ENCODE data around the gene GNAO1.

GNAO1 gene

GRCh38 chr16:56360117-56361008 lies 169.1 kb downstream of the GNAO1 start:
- H3K36me3 ChIP-seq (ENCODE audit: control insufficient read depth in 2 of 2, insufficient read depth in 1 of 2, low read length in 2 of 2): peaks cover 0 to 47% of the 10 kb centered on the region in 2 experiments; a peak in 2 of 3 replicates
- no peaks in the 10 kb centered on the region for H3K9me3 ChIP-seq (ENCODE audit: control insufficient read depth, insufficient read depth, low read depth, low read length)
- peaks cover 4% of the 10 kb centered on the region for H3K4me1 ChIP-seq (ENCODE audit: control insufficient read depth, insufficient read depth, low read length)
- POLR2A ChIA-PET: interaction anchor here (1.3 kb wide), 1 partner anchor 22 kb away, joined by 3 read pairs; no protein-coding TSS in a partner anchor
- CTCF ChIA-PET: no interaction called here
- no peak overlapping the region for H3K27ac ChIP-seq (ENCODE audit: extremely low read depth, low read depth, low read length)
- no peak overlapping the region for H3K4me3 ChIP-seq (ENCODE audit: low read depth, low read length)
- 0 out of 2 replicates have a peak, but pooled peaks have one; percentile 39 for TF ChIP-seq ZNF449 (tag by site-specific recombination; IDR thresholded peaks at IDR 0.05)
- TF ChIP-seq ZNF639 (tag by site-specific recombination; IDR thresholded peaks at IDR 0.05): no peak

DNA sequence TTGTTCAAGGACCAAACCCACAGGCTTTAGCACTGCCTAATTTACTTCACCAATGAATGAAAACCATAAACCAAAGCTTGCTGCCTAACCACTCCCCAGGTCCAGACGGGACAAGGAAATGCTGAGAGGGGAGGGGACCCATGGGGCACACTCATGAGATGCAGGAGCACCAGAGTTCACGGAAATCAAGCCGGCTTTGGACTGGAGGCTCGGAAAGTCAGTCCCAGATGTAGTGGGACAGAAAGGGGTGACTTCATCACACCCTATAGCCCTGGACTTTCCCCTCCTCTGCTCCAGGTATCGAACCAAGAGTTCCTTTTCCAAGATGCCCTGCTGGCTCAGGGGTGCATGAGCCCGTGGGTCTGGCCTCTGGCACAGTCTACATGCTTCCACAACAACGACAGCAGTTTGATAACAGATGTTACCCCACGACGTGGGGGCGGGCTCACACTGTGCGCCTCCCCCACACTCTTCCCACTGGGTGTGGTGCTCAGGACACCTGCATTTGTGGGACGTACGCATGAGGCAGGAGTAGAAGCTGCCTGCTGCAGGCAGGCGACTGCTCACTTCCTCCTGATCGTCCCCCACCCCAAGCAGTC lies 170.9 kb downstream of the GNAO1 start:
- peaks cover 0 to 60% of the 10 kb centered on the region in 2 experiments for H3K36me3 ChIP-seq (ENCODE audit: control insufficient read depth in 2 of 2, insufficient read depth in 1 of 2, low read length in 2 of 2)
- TF ChIP-seq ZNF157 (tag by site-specific recombination; IDR thresholded peaks at IDR 0.05): no peak
- TF ChIP-seq ZNF223 (tag by site-specific recombination; IDR thresholded peaks at IDR 0.05): no peak
- no peak for TF ChIP-seq ZNF184 (tag by site-specific recombination; IDR thresholded peaks at IDR 0.05)
- peak; percentile 70 for TF ChIP-seq EGR2 (tag by site-specific recombination; IDR thresholded peaks at IDR 0.05; ENCODE audit: low read depth)
- no peak for TF ChIP-seq ZNF624 (tag by site-specific recombination; IDR thresholded peaks at IDR 0.05)
- TF ChIP-seq PRDM2 (tag by site-specific recombination; IDR thresholded peaks at IDR 0.05; ENCODE audit: borderline replicate concordance): no peak
- TF ChIP-seq, protein P1, sequence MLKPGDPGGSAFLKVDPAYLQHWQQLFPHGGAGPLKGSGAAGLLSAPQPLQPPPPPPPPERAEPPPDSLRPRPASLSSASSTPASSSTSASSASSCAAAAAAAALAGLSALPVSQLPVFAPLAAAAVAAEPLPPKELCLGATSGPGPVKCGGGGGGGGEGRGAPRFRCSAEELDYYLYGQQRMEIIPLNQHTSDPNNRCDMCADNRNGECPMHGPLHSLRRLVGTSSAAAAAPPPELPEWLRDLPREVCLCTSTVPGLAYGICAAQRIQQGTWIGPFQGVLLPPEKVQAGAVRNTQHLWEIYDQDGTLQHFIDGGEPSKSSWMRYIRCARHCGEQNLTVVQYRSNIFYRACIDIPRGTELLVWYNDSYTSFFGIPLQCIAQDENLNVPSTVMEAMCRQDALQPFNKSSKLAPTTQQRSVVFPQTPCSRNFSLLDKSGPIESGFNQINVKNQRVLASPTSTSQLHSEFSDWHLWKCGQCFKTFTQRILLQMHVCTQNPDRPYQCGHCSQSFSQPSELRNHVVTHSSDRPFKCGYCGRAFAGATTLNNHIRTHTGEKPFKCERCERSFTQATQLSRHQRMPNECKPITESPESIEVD (tag by site-specific recombination; IDR thresholded peaks at IDR 0.05): no peak
- peak; percentile 73 for TF ChIP-seq ZFHX2 (tag by site-specific recombination; conservative IDR thresholded peaks at IDR 0.05)
- TF ChIP-seq ZNF155 (tag by site-specific recombination; IDR thresholded peaks at IDR 0.05): no peak
- TF ChIP-seq, protein P2, sequence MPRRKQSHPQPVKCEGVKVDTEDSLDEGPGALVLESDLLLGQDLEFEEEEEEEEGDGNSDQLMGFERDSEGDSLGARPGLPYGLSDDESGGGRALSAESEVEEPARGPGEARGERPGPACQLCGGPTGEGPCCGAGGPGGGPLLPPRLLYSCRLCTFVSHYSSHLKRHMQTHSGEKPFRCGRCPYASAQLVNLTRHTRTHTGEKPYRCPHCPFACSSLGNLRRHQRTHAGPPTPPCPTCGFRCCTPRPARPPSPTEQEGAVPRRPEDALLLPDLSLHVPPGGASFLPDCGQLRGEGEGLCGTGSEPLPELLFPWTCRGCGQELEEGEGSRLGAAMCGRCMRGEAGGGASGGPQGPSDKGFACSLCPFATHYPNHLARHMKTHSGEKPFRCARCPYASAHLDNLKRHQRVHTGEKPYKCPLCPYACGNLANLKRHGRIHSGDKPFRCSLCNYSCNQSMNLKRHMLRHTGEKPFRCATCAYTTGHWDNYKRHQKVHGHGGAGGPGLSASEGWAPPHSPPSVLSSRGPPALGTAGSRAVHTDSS (tag by site-specific recombination; IDR thresholded peaks at IDR 0.05): no peak
- TF ChIP-seq, protein P3, sequence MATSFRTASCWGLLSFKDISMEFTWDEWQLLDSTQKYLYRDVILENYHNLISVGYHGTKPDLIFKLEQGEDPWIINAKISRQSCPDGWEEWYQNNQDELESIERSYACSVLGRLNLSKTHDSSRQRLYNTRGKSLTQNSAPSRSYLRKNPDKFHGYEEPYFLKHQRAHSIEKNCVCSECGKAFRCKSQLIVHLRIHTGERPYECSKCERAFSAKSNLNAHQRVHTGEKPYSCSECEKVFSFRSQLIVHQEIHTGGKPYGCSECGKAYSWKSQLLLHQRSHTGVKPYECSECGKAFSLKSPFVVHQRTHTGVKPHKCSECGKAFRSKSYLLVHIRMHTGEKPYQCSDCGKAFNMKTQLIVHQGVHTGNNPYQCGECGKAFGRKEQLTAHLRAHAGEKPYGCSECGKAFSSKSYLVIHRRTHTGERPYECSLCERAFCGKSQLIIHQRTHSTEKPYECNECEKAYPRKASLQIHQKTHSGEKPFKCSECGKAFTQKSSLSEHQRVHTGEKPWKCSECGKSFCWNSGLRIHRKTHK (tag by site-specific recombination; IDR thresholded peaks at IDR 0.05): no peak
- H3K4me3 ChIP-seq (ENCODE audit: low read depth, low read length): no peak overlapping the region
- no peaks in the 10 kb centered on the region for H3K9me3 ChIP-seq (ENCODE audit: control insufficient read depth, insufficient read depth, low read depth, low read length)
- H3K27ac ChIP-seq (ENCODE audit: extremely low read depth, low read depth, low read length): no peak overlapping the region
- ChIA-PET POLR2A (no interaction called here), CTCF (interaction anchor here (0.6 to 1.0 kb wide), 2 partner anchors 8 to 38 kb away, joined by 3 to 5 read pairs; no protein-coding TSS in a partner anchor)
- peaks cover 2% of the 10 kb centered on the region for H3K4me1 ChIP-seq (ENCODE audit: control insufficient read depth, insufficient read depth, low read length)

All from HEK293 (cell line).